Hematopoietic multipotent progenitor cell treated with erythropoietin and hydrocortisone succinate and interleukin-3 and kit ligand, for 17 days (in vitro differentiated cells): ENCODE results near the gene TUBD1.
"Not testable (repeated sequence)": the region's sequence is repeated elsewhere in the genome, so short reads cannot be mapped to it uniquely, and the experiment has no call there.

Experiments
- DNase-seq: peaks from one replicate; pipeline ENCODE4 v3.0.0-alpha.2; 2015; ENCODE audit warnings: low spot score

Gene TUBD1

GRCh38 chr17:59892924-59893675, at the start of gene TUBD1, which contains the start of gene RPS6KB1:
Gene TUBD1, minus strand, starts transcription at chr17:59892943. Its CDS starts 1,941 bp downstream, at chr17:59891002.
Gene RPS6KB1, plus strand, starts transcription at chr17:59893121. Its CDS starts 64 bp downstream, at chr17:59893185.
- peak; percentile 100 for DNase-seq

- DNase-seq: no peak
These were observed 48.4 kb upstream of the TUBD1 start for GRCh38 chr17:59941131-59941530.

- DNase-seq: not testable (repeated sequence)
These were observed 48.0 kb upstream of the TUBD1 start for GRCh38 chr17:59940697-59941096.

GRCh38 chr17:59933317-59933716, 40.6 kb upstream of the TUBD1 start:
- DNase-seq: not testable (repeated sequence)

- DNase-seq: not testable (repeated sequence)
These were observed 38.0 kb upstream of the TUBD1 start for GRCh38 chr17:59930768-59931167.

- DNase-seq: not testable (repeated sequence)
These were observed 37.4 kb upstream of the TUBD1 start for GRCh38 chr17:59930121-59930520.

GRCh38 chr17:59920637-59921036, 27.9 kb upstream of the TUBD1 start:
- DNase-seq: not testable (repeated sequence)

- no peak for DNase-seq
These were observed 23.7 kb upstream of the TUBD1 start for GRCh38 chr17:59916446-59916845.

GRCh38 chr17:59914274-59914854, 21.6 kb upstream of the TUBD1 start:
- DNase-seq: peak; percentile 76

GRCh38 chr17:59907467-59907866, 14.7 kb upstream of the TUBD1 start:
- DNase-seq: no peak

- no peak for DNase-seq
These were observed 10.7 kb upstream of the TUBD1 start for GRCh38 chr17:59903455-59903854.

- DNase-seq: no peak
These were observed 8.9 kb upstream of the TUBD1 start for GRCh38 chr17:59901604-59902003.

GRCh38 chr17:59899099-59899498, 6.4 kb upstream of the TUBD1 start:
- peak; percentile 14 for DNase-seq

- peak; percentile 3 for DNase-seq
These were observed 4.3 kb upstream of the TUBD1 start for GRCh38 chr17:59897090-59897489.

- DNase-seq: peak; percentile 51
These were observed 945 bp upstream of the TUBD1 start for GRCh38 chr17:59893676-59894100.

GRCh38 chr17:59892251-59892923, 356 bp downstream of the TUBD1 start:
- no peak for DNase-seq

GRCh38 chr17:59890720-59891119, 2.0 kb downstream of the TUBD1 start:
- peak; percentile 3 for DNase-seq

GRCh38 chr17:59888145-59888750, 4.5 kb downstream of the TUBD1 start:
- DNase-seq: no peak

- no peak for DNase-seq
These were observed 7.9 kb downstream of the TUBD1 start for GRCh38 chr17:59884861-59885260.

GRCh38 chr17:59878624-59879023, 14.1 kb downstream of the TUBD1 start:
- DNase-seq: no peak

GRCh38 chr17:59877965-59878364, 14.8 kb downstream of the TUBD1 start:
- no peak for DNase-seq

GRCh38 chr17:59876107-59876506, 16.6 kb downstream of the TUBD1 start:
- DNase-seq: no peak
